GM19351 (cell line): ENCODE measurements around the gene ARHGAP1.

ENCODE experiments used
- ATAC-seq: cut with Tn5 transposase; IDR thresholded peaks from one replicate; pipeline ENCODE4 v1.9.1; 2021; ENCODE audit warnings: mild to moderate bottlenecking, moderate library complexity; ENCODE audit not compliant: unreplicated experiment

Gene ARHGAP1

DNA sequence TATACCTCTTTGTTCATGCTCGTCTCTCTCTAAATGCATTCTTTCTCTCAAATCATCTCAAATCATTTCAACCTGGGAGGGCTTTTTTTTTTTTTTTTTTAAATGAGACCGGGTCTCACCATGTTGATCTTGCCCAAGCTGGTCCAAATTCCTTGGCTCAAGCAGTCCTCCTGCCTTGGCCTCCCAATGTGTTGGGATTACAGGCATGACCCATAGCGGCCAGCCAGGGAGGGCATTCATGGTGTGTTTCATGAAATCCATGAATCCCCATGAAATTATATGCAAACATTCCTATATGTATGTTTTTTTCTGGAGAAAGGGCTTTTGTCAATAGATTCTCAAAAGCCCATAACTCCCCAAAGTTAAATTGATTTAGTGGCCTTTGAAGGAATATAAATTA is 56.9 kb downstream of the ARHGAP1 start:
- ATAC-seq: no peak

DNA sequence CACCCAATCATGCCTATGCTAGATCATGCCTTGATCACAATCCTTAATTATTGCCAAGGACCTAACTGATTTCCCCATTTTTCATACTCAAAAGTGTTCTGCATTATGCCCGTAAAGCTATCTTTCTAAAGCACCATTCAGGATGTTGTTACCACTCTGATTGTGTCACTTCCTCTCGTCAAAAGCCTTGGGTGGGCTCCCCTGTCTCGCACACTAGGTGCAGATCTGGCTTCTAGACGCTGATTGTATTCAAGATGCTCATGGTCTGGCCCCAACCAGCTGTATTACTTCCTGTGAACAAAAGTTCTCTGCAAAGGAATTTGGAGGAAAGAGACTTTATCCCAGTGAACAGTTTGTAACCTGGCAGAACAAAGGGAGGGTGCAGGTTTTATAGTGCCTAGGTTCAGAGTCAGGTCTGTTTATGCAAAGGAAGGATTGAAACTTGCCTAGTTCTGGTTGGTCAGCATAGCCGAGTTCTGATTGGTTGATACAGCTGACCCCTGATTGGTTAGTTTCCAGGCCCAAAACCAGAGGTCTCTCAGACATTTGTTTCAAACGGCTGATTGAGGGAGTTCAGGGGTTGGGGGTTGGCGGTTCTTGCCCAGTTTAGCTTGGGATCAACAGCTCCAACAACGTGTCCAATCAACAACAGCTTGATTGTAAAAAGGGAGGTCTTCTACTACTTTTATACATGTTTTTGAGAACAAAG is 57.6 kb downstream of the ARHGAP1 start:
- no peak for ATAC-seq

DNA sequence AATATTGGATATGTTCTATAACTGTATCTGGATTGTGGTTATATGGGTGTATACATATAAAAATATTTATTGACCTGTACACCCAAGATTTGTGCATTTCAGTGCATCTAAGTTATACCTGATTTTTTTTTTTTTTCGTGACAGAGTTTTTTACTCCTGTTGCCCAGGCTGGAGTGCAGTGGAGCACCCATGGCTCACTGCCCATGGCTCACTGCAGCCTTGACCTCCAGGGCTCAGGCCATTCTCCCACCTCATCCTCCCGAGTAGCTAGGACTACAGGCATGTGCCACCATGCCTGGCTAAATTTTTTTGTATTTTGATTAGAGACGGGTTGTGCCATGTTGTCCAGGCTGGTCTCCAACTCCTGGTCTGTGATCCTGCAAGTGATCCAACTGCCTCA is 58.8 kb downstream of the ARHGAP1 start:
- ATAC-seq: no peak

DNA sequence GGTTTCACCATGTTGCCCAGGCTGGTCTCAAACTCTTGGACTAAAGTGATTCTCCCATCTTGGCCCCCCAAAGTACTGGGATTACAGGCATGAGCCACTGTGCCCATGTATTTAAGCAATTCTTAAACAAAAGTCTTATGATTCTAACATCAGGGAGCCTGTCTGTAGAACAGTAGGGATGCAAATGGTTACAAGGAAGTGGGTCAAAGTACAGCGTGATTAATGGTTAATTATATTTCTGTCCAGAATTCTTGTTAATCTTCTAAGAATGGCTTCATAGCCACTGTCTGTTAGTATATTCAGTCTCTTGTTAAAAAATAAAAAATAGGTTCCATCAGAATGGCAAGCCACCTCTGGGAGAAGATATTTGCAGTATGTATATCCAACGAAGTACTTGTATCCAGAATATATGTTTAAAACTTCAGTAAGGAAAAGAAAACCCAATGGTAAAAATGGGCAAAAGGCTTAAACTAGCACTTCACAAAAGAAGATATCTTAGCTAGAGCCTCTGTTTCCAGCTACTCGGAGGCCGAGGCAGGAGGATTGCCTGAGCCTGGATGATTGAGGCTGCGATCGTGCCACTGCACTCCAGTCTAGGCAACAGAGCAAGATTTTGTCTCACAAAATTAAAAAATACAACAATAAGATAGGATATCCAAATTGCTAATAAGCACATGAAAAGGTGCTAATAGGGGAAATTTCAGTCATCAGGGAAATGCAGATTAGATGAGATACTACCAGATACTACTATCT is 60.2 kb downstream of the ARHGAP1 start:
- ATAC-seq: no peak

DNA sequence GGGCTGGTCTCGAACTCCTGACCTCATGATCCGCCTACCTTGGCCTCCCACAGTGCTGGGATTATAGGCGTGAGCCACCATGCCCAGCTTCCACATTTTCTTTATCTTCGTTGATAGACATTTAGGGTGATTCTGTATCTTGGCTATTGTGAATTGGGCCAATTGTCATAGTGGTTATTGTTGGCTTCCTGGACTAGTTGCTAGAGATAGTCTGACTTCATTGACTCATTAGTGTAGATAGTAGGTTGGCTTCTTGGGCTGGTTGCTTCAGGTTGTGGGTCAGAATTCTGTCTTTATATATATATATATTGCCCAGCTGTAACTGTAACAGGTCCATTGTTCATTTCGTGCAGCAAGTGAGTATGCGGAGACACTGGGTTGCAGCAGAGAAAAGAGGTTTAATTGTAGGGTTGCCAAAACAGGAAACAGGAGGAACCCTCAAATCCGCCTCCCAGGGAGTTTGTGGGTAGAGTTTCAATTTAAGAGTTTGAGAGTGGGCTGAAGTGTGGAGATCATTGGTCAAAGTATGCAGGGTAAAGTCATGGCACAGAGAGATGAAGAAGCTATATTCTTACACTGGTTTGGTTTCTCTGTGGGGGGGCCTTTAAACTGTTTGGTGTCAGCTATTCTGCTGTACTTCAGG is 61.1 kb downstream of the ARHGAP1 start:
- ATAC-seq: no peak

DNA sequence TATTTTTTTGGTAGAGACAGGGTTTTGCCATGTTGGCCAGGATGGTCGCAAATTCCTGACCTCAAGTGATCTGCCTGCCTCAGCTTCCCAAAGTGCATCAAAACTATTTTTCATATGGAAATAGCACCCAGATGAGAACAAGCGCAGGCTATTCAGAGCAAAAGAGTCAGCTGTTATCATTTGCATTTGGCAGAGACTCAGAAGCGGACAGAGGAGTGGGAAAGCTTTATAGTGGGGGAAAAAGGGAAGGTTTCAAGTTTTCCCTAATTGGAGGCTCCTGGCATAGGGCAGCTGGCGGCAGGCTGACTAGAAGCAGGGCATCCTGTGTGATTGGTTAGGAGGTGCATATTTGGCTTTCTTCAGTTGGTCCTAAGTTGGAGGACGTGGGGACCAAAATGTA is 62.9 kb downstream of the ARHGAP1 start:
- no peak for ATAC-seq

DNA sequence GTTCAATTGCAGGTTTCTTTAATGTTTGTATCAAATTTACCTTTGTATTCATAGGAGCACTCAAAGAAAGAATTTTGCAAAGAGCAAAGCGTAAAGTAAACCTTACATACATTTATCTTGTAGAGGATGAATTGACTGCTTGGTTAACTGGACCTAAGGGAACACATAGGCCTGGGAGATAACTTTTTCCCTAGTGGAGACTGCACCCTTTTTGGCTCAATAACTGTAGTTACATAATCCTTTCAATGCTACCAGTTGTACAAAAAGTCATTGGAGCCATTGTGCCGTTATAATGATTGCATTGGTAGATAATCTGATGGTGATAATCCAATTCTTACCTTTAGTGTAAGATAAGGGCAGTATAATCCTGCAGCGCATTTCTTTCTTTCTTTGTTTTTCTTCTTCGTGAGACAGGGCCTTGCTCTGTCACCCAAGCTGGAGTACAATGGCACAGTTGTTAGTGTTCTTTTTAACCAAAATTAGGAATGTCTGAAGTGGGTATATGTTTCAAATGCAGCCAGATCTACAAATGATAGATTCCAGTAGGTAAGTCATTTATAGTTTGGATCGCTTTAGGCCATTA is 64.8 kb downstream of the ARHGAP1 start:
- no peak for ATAC-seq

DNA sequence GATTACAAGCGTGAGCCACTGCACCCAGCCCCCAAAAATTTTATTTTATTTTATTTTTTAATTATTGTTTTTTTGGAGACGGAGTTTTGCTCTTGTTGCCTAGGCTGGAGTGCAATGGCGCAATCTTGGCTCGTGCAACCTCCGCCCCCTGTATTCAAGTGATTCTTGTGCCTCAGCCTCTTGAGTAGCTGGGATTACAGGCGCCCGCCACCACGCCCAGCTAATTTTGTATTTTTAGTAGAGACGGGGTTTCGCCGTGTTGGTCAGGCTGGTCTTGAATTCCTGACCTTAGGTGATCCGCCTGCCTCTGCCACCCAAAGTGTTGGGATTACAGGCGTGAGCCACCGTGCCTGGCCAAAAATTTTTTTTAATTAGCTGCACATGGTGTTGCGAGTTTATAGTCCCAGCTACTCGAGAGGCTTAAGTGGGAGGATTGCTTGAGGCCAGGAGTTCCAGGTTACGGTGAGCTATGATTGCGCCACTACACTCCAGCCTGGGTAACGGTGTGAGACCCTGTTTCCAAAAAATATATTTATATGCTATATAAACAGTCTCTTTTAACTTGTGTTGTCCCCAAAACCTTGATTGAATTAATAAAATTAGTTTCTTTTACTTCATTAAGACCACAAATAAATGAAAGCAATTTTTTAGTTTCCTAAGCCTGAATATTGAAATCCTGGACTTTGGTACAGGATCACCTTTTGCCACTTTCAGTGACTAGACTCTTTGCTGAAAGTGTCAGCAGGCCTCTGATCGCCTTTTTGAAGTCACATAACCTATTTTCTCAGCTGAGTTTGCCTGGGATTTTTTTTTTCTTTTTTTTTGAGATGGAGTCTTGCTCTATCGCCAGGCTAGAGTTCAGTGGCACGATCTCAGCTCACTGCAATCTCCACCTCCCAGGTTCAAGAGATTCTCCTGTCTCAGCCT is 66.9 kb downstream of the ARHGAP1 start:
- ATAC-seq: no peak

DNA sequence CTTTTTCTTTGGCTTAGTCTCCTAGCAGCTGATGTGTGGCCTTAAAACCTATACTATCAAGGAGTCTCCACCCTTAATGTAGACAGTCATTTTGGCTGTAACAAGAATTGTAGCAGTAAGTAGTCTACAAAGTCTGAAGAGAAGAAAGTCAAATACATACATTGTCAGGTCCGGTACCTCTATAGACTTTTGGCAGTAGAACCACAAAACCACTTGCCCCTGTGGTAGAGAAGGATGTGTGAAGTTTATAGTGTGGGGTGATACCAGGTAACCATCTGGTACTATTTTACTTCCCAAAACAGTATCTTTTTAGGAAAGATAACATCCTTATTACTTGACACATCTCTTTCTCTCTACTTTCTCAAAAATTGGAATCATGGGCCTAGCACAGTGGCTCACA is 67.9 kb downstream of the ARHGAP1 start:
- ATAC-seq: no peak

DNA sequence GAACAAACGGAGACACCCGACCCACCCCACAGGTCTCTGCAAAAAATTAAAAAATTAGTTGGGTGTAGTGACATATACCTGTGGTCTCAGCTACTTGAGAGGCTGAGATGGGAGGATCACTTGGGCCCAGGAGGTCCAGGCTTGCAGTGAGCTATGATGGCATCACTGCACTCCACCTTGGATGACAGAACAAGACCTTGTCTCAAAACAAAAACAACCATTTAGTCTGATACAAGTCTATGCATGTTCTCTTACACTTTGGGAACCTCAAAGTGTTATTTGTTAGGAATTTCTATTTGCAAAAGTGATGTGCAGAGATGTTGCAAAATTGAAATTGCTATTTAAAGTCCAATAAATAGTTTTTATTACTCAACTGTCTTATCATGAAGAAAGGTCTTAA is 68.7 kb downstream of the ARHGAP1 start:
- ATAC-seq: no peak

DNA sequence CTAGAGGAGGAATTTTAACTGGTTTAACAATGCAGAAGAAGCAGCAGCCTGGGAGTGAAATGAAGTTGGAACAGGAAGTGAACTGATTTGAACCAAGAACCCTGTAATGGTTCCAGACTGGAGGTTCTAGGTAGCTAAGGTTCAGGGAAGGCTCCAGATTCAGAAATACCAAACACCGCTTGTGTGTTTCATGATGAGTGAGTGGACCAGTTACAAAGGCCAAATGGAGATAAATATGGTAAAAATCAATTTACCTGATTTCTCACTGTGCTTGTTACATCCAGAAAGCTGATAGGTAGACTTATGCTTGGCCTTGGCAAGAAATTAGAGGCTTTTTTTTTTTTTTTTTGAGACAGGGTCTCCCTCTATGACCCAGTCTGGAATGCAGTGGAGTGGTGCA is 70.2 kb downstream of the ARHGAP1 start:
- no peak for ATAC-seq

DNA sequence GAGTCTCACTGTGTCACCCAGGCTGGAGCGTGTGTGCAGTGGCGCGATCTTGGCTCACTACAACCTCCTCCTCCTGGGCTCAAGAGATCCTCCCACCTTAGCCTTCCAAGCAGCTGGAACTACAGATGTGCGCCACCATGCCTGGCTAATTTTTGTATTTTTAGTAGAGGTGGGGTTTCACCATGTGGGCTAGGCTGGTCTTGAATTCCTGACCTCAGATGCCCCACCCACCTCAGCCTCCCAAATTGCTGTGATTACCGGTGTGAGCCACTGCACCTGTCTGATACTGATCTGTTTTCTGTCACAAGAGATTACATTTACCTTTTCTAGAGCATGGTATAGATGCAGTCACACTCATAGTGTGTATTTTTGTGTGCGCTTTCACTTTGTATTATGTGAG is 71.5 kb downstream of the ARHGAP1 start:
- no peak for ATAC-seq
